Endothelial cell of umbilical vein (primary cell): Measurements from ENCODE around the gene SUPT5H. TPM values are rescaled to one million over a fixed set of nuclear protein-coding genes. Genes with fewer than 3 reads are reported as not detected.

Experiments used
- BruUV-seq: library from RNA; stranded (reverse); fragments of 400-500 nt; replicated peaks from 2 replicates; lab custom pipeline; 2021; lab: Mats Ljungman, UMichigan
- CTCF ChIA-PET: fragments of 300-600, 350-600 bp; sonication (Branson Sonifier 250); formaldehyde crosslinking; loops from one replicate; lab custom pipeline; 2021; ENCODE audit warnings: antibody characterized with exemption, inconsistent platforms; lab: Charles Lee
- POLR2A ChIA-PET: fragments of 300-600, 350-600 bp; sonication (Branson Sonifier 250); formaldehyde crosslinking; loops from one replicate; lab custom pipeline; 2021; ENCODE audit warnings: antibody characterized with exemption, inconsistent platforms; lab: Charles Lee
- DNase-seq: peaks from one replicate; pipeline ENCODE4 v3.0.0-alpha.2; 2011; ENCODE audit warnings: low read depth, low spot score
- FAIRE-seq: peaks from 2 replicates; lab custom pipeline; 2011; peaks lifted over from hg19 to GRCh38; lab: Jason Lieb, UNC
- H2AFZ ChIP-seq: 2 replicates; pipeline ENCODE4 v1.6.0; 2012; ENCODE audit warnings: low read depth, low read length, control low read depth, inconsistent platforms
- H3K27ac ChIP-seq: 2 replicates; pipeline ENCODE4 v1.5.1; 2011; ENCODE audit warnings: low read depth, mild to moderate bottlenecking, control low read depth, low read length, moderate library complexity; ENCODE audit not compliant: insufficient read depth
- H3K27me3 ChIP-seq, 2 experiments: 2 replicates each; pipeline versions ENCODE4 v1.6.0 to v1.6.1; 2011; ENCODE audit warnings: low read length in 2 of 2, mixed read lengths in 1 of 2; ENCODE audit not compliant: control insufficient read depth in 2 of 2, insufficient read depth in 2 of 2
- H3K36me3 ChIP-seq, 2 experiments: 2 replicates in 1 of 2; 3 replicates in 1 of 2; pipeline ENCODE4 v1.5.1; 2011; ENCODE audit warnings: low read length in 2 of 2, mild to moderate bottlenecking in 1 of 2, moderate library complexity in 1 of 2; ENCODE audit not compliant: control insufficient read depth in 2 of 2, insufficient read depth in 2 of 2; ENCODE audit errors: extremely low read depth in 1 of 2
- H3K4me1 ChIP-seq: 3 replicates; pipeline ENCODE4 v1.5.1; 2011; ENCODE audit warnings: mild to moderate bottlenecking, low read length; ENCODE audit not compliant: control insufficient read depth, insufficient read depth; ENCODE audit errors: extremely low read depth
- H3K4me2 ChIP-seq: 2 replicates; pipeline ENCODE4 v1.6.1; 2011; ENCODE audit warnings: low read length, control low read depth, mixed read lengths; ENCODE audit not compliant: insufficient read depth
- H3K4me3 ChIP-seq, 3 experiments: fragments of 200-600 bp in 1 of 3; sonication (generic), shearing (Covaris generic) in 1 of 3; replicated peaks in 1 of 3; 2 replicates each; pipeline ENCODE4 v1.5.1; 2011 to 2016; ENCODE audit warnings: control low read depth in 3 of 3, low read length in 3 of 3, mild to moderate bottlenecking in 2 of 3, inconsistent platforms in 1 of 3, low read depth in 1 of 3, moderate library complexity in 1 of 3; ENCODE audit not compliant: insufficient read depth in 1 of 3
- H3K79me2 ChIP-seq: 2 replicates; pipeline ENCODE4 v1.6.0; 2012; ENCODE audit warnings: low read length, inconsistent platforms; ENCODE audit not compliant: control insufficient read depth, insufficient read depth
- H3K9ac ChIP-seq: replicated peaks from 2 replicates; pipeline ENCODE3; 2011; ENCODE audit warnings: low read length, control low read depth; ENCODE audit not compliant: insufficient read depth; ENCODE audit errors: extremely low read depth
- H3K9me1 ChIP-seq: replicated peaks from 3 replicates; pipeline ENCODE4 v1.6.0; 2011; ENCODE audit warnings: mild to moderate bottlenecking, low read length; ENCODE audit not compliant: control insufficient read depth, insufficient read depth; ENCODE audit errors: extremely low read depth
- H3K9me3 ChIP-seq: replicated peaks from 2 replicates; pipeline ENCODE4 v1.5.1; 2012; ENCODE audit warnings: low read length, inconsistent platforms; ENCODE audit not compliant: control insufficient read depth, insufficient read depth
- H4K20me1 ChIP-seq: replicated peaks from 2 replicates; pipeline ENCODE3; 2011; ENCODE audit warnings: mild to moderate bottlenecking, low read length; ENCODE audit not compliant: control insufficient read depth, insufficient read depth; ENCODE audit errors: extremely low read depth
- CTCF ChIP-seq, 2 donors: IDR thresholded peaks; 1 replicate in 1 of 2; 2 replicates in 1 of 2; pipeline ENCODE4 v1.5.1; 2011; ENCODE audit warnings: low read length in 2 of 2, mild to moderate bottlenecking in 2 of 2, moderate library complexity in 2 of 2, control low read depth in 1 of 2, inconsistent platforms in 1 of 2, low read depth in 1 of 2; ENCODE audit not compliant: insufficient read depth in 1 of 2; ENCODE audit errors: extremely low read depth in 1 of 2
- EZH2 ChIP-seq: IDR thresholded peaks from 2 replicates; pipeline ENCODE4 v1.6.1; 2012; ENCODE audit warnings: borderline replicate concordance, low read depth, mild to moderate bottlenecking, moderate library complexity, low read length, inconsistent platforms; ENCODE audit not compliant: severe bottlenecking
- FOS ChIP-seq: IDR thresholded peaks from 2 replicates; pipeline ENCODE4 v1.6.1; 2011; ENCODE audit warnings: mild to moderate bottlenecking, low read length, moderate library complexity, borderline replicate concordance; ENCODE audit not compliant: insufficient read depth
- GATA2 ChIP-seq: IDR thresholded peaks from 2 replicates; pipeline ENCODE4 v1.7.0; 2011; ENCODE audit warnings: low read depth, mild to moderate bottlenecking, moderate library complexity, mixed read lengths, low read length; ENCODE audit not compliant: insufficient read length, insufficient read depth
- JUN ChIP-seq: IDR thresholded peaks from 2 replicates; pipeline ENCODE4 v1.6.1; 2011; ENCODE audit warnings: borderline replicate concordance, low read depth; ENCODE audit not compliant: insufficient read length, insufficient read depth
- MAX ChIP-seq: IDR thresholded peaks from 2 replicates; pipeline ENCODE4 v1.6.1; 2011; ENCODE audit not compliant: insufficient read depth, insufficient read length
- MYC ChIP-seq: IDR thresholded peaks from one replicate; pipeline ENCODE4 v1.6.1; 2011; ENCODE audit warnings: mild to moderate bottlenecking, low read depth, low read length
- POLR2A ChIP-seq: IDR thresholded peaks from 2 replicates; pipeline ENCODE4 v1.6.1; 2012; ENCODE audit warnings: low read depth, mild to moderate bottlenecking, control low read depth, low read length
- POLR2AphosphoS5 ChIP-seq: IDR thresholded peaks from 2 replicates; pipeline ENCODE4 v1.6.1; 2012; ENCODE audit warnings: low read depth, mild to moderate bottlenecking, control low read depth, low read length, moderate library complexity; ENCODE audit not compliant: insufficient read depth
- dilution Hi-C: fragments of 300-500 bp; cut with MboI; formaldehyde crosslinking; loops from one replicate; pipeline ENCODE4 v1.15.0; 2019; ENCODE audit warnings: low sequenced_read_pairs; ENCODE audit not compliant: extremely low pct_ligation_motif_present
- intact Hi-C: fragments of 100-400 bp; cut with micrococcal nuclease; formaldehyde crosslinking; loops from one replicate; pipeline ENCODE4 v1.10.0; 2022
- polyA plus RNA-seq, 4 experiments: library from polyadenylated mRNA; depleted of rRNA in 3 of 4; stranded (reverse) in 3 of 4; unstranded in 1 of 4; fragments of >200 nt; gene quantifications; 2 replicates each; pipeline versions ENCODE4 v1.2.1 to v1.2.3, GENCODE V29; 2011 to 2012; ENCODE audit warnings: missing spikeins in 1 of 4
- total RNA-seq: library from RNA; stranded (reverse); gene quantifications from 2 replicates; pipeline ENCODE4 v1.2.3, GENCODE V29; 2021

Gene SUPT5H
- total and polyA plus RNA-seq, 2 donors (not counting 3 experiments of a cell fraction or from before 2014, with no cell fraction given) = 87.6 to 120 TPM

- H3K79me2 ChIP-seq = no peaks in the 10 kb centered on the region
- no peaks in the 10 kb centered on the region for H4K20me1 ChIP-seq
- no peak overlapping the region for H2AFZ ChIP-seq
- dilution Hi-C loops (no loop called here), intact Hi-C loops (no loop called here)
- no peak for DNase-seq
- H3K9me3 ChIP-seq = no peaks in the 10 kb centered on the region
- FAIRE-seq = no peak
- BruUV-seq = no TSS peak
- TF ChIP-seq JUN (no peak), FOS (no peak), POLR2A (no peak), CTCF (IDR thresholded peaks at IDR 0.05; ENCODE audit: extremely low read depth in 1 of 2, insufficient read depth in 1 of 2, low read depth in 1 of 2, low read length in 2 of 2) (no peak), GATA2 (no peak), MAX (no peak), EZH2 (no peak), POLR2AphosphoS5 (no peak), MYC (no peak)
- no peak overlapping the region for H3K4me2 ChIP-seq
- peaks cover 11 to 28% of the 10 kb centered on the region in 2 experiments for H3K36me3 ChIP-seq
- peaks cover 12% of the 10 kb centered on the region for H3K4me1 ChIP-seq
- no peaks in the 10 kb centered on the region for H3K9me1 ChIP-seq
- CTCF ChIA-PET = interaction anchor here (5.2 kb wide), 1 partner anchor 12 kb away, joined by 29 read pairs; no protein-coding TSS in a partner anchor
- H3K9ac ChIP-seq = no peak overlapping the region
- POLR2A ChIA-PET = no interaction called here
- H3K27me3 ChIP-seq = no peaks in the 10 kb centered on the region
- no peak overlapping the region for H3K4me3 ChIP-seq
- H3K27ac ChIP-seq = no peak overlapping the region
These were observed 19.6 kb upstream of the SUPT5H start for GRCh38 chr19:39425744-39426143.
